Activated CD8-positive, alpha-beta memory T cell treated with anti-CD3 and anti-CD28 coated beads, Interleukin-2, amount 10 ng/mL, durations not matched to agents 7 days and 5 days (primary cell): Measurements from ENCODE around the gene SUPT16H. TPM values are rescaled to one million over a fixed set of nuclear protein-coding genes. Genes with fewer than 3 reads are reported as not detected.

Experiments used
- ATAC-seq: fragments of 150-1000 bp; cut with Tn5 transposase; one replicate; pipeline ENCODE4 v1.10.0; 2021; ENCODE audit warnings: moderate library complexity
- CTCF ChIA-PET: fragments of 350-600 bp; sonication (Branson Sonifier 250); formaldehyde crosslinking; loops from one replicate; lab custom pipeline; 2021; ENCODE audit warnings: antibody characterized with exemption; lab: Charles Lee
- DNase-seq: peaks from one replicate; pipeline ENCODE4 v3.0.0-alpha.2; 2020
- H3K27ac Mint-ChIP-seq: one replicate; pipeline ENCODE4 v1.8.0; 2021; ENCODE audit warnings: mild to moderate bottlenecking, mixed read lengths
- H3K27me3 Mint-ChIP-seq: one replicate; pipeline ENCODE4 v1.8.0; 2021; ENCODE audit warnings: mixed read lengths
- H3K36me3 Mint-ChIP-seq: one replicate; pipeline ENCODE4 v1.8.0; 2021; ENCODE audit warnings: mild to moderate bottlenecking, mixed read lengths
- H3K4me1 Mint-ChIP-seq: one replicate; pipeline ENCODE4 v1.8.0; 2021; ENCODE audit warnings: mixed read lengths
- H3K4me3 Mint-ChIP-seq: one replicate; pipeline ENCODE4 v1.8.0; 2021; ENCODE audit warnings: mild to moderate bottlenecking, moderate library complexity, mixed read lengths
- H3K9me3 Mint-ChIP-seq: one replicate; pipeline ENCODE4 v1.8.0; 2022; ENCODE audit warnings: low read depth, mixed read lengths
- total RNA-seq, 2 experiments: library from RNA; stranded (reverse); gene quantifications; one replicate each; pipeline ENCODE4 v1.2.3, GENCODE V29; 2021

The SUPT16H gene
- total RNA-seq, result 100 to 1,000 TPM; 130 to 151 TPM

- Mint-ChIP-seq H3K36me3 (peaks cover 29% of the 10 kb centered on the region), H3K27me3 (no peaks in the 10 kb centered on the region), H3K9me3 (no peaks in the 10 kb centered on the region), H3K27ac (peak within 1 kb of the TSS; percentile 96), H3K4me1 (peaks cover 38% of the 10 kb centered on the region), H3K4me3 (peak within 1 kb of the TSS; percentile 92)
- ATAC-seq, result peak; percentile 95
- DNase-seq, result peak; percentile 99
- CTCF ChIA-PET, result interaction anchor here (1.0 to 1.5 kb wide), 3 partner anchors 31 to 94 kb away, joined by 3 to 4 read pairs (median 3); no protein-coding TSS in a partner anchor
Observed at GRCh38 chr14:21383848-21384493, at the start of gene SUPT16H. SUPT16H (minus strand) TSS chr14:21384019; CDS start chr14:21383927, 92 bp downstream.

- Mint-ChIP-seq H3K9me3 (no peaks in the 10 kb centered on the region), H3K4me3 (no peak overlapping the region), H3K4me1 (peaks cover 29% of the 10 kb centered on the region), H3K36me3 (peaks cover 62% of the 10 kb centered on the region), H3K27ac (no peak overlapping the region), H3K27me3 (no peaks in the 10 kb centered on the region)
- ATAC-seq, result no peak
- DNase-seq, result no peak
- CTCF ChIA-PET, result interaction anchor here (0.8 to 1.2 kb wide), 2 partner anchors 13 to 25 kb away, joined by 3 to 5 read pairs; partner anchors contain the start of gene CHD8
Observed at GRCh38 chr14:21431126-21431525, 47.3 kb upstream of the SUPT16H start.

GRCh38 chr14:21428930-21429329 lies 45.1 kb upstream of the SUPT16H start:
- DNase-seq (no peak), ATAC-seq (no peak)
- Mint-ChIP-seq H3K27me3 (no peaks in the 10 kb centered on the region), H3K4me1 (peaks cover 8% of the 10 kb centered on the region), H3K9me3 (no peaks in the 10 kb centered on the region), H3K4me3 (no peak overlapping the region), H3K27ac (no peak overlapping the region), H3K36me3 (peaks cover 71% of the 10 kb centered on the region)
- CTCF ChIA-PET, result interaction anchor here (1.2 kb wide), 1 partner anchor 19 kb away, joined by 3 read pairs; no protein-coding TSS in a partner anchor

- no peak for ATAC-seq
- Mint-ChIP-seq H3K36me3 (peaks cover 70% of the 10 kb centered on the region), H3K4me1 (no peaks in the 10 kb centered on the region), H3K4me3 (no peak overlapping the region), H3K27ac (no peak overlapping the region), H3K9me3 (no peaks in the 10 kb centered on the region), H3K27me3 (no peaks in the 10 kb centered on the region)
- DNase-seq, result no peak
- CTCF ChIA-PET, result interaction anchor here (1.2 kb wide), 1 partner anchor 11 kb away, joined by 3 read pairs; no protein-coding TSS in a partner anchor
Observed at GRCh38 chr14:21426692-21427091, 42.9 kb upstream of the SUPT16H start.

GRCh38 chr14:21419528-21419927 lies 35.7 kb upstream of the SUPT16H start:
- no peaks in the 10 kb centered on the region for H3K27me3 Mint-ChIP-seq
- DNase-seq (no peak), ATAC-seq (no peak)
- H3K36me3 Mint-ChIP-seq, result peaks cover 54% of the 10 kb centered on the region
- H3K27ac Mint-ChIP-seq, result no peak overlapping the region
- H3K4me1 Mint-ChIP-seq, result peaks cover 12% of the 10 kb centered on the region
- H3K9me3 Mint-ChIP-seq, result no peaks in the 10 kb centered on the region
- CTCF ChIA-PET, result no interaction called here
- H3K4me3 Mint-ChIP-seq, result no peak overlapping the region

GRCh38 chr14:21415329-21415728 lies 31.5 kb upstream of the SUPT16H start:
- no peak overlapping the region for H3K4me3 Mint-ChIP-seq
- H3K27ac Mint-ChIP-seq, result peak overlapping the region; percentile 38
- H3K9me3 Mint-ChIP-seq, result no peaks in the 10 kb centered on the region
- H3K4me1 Mint-ChIP-seq, result peaks cover 23% of the 10 kb centered on the region
- DNase-seq (no peak), ATAC-seq (no peak)
- no peaks in the 10 kb centered on the region for H3K27me3 Mint-ChIP-seq
- H3K36me3 Mint-ChIP-seq, result peaks cover 59% of the 10 kb centered on the region
- CTCF ChIA-PET, result interaction anchor here (1.0 to 2.0 kb wide), 4 partner anchors 8 to 41 kb away, joined by 3 to 6 read pairs (median 4); partner anchors contain the start of gene CHD8

- peaks cover 61% of the 10 kb centered on the region for H3K36me3 Mint-ChIP-seq
- peak; percentile 88 for ATAC-seq
- H3K27ac Mint-ChIP-seq, result peak overlapping the region; percentile 80
- CTCF ChIA-PET, result interaction anchor here (0.6 to 2.0 kb wide), 4 partner anchors 8 to 1159 kb away, joined by 3 to 6 read pairs (median 4); no protein-coding TSS in a partner anchor
- H3K4me3 Mint-ChIP-seq, result no peak overlapping the region
- H3K9me3 Mint-ChIP-seq, result no peaks in the 10 kb centered on the region
- no peaks in the 10 kb centered on the region for H3K27me3 Mint-ChIP-seq
- DNase-seq, result no peak
- H3K4me1 Mint-ChIP-seq, result peaks cover 23% of the 10 kb centered on the region
Observed at GRCh38 chr14:21414137-21414631, 30.4 kb upstream of the SUPT16H start.

GRCh38 chr14:21408147-21408546 lies 24.3 kb upstream of the SUPT16H start:
- Mint-ChIP-seq H3K36me3 (peaks cover 70% of the 10 kb centered on the region), H3K27ac (no peak overlapping the region)
- CTCF ChIA-PET, result interaction anchor here (2.1 kb wide), 1 partner anchor 21 kb away, joined by 5 read pairs; no protein-coding TSS in a partner anchor

GRCh38 chr14:21406213-21406612 lies 22.4 kb upstream of the SUPT16H start:
- ATAC-seq (no peak), DNase-seq (no peak)
- no peak overlapping the region for H3K4me3 Mint-ChIP-seq
- no peak overlapping the region for H3K27ac Mint-ChIP-seq
- no peaks in the 10 kb centered on the region for H3K27me3 Mint-ChIP-seq
- peaks cover 73% of the 10 kb centered on the region for H3K36me3 Mint-ChIP-seq
- CTCF ChIA-PET, result interaction anchor here (1.2 to 1.7 kb wide), 2 partner anchors 9 to 39 kb away, joined by 3 to 6 read pairs; no protein-coding TSS in a partner anchor
- H3K4me1 Mint-ChIP-seq, result peaks cover 9% of the 10 kb centered on the region
- H3K9me3 Mint-ChIP-seq, result no peaks in the 10 kb centered on the region

More at GRCh38 chr14:21408147-21408546, 24.3 kb upstream of the SUPT16H start:
- Mint-ChIP-seq H3K4me1 (peaks cover 9% of the 10 kb centered on the region), H3K4me3 (no peak overlapping the region), H3K9me3 (no peaks in the 10 kb centered on the region), H3K27me3 (no peaks in the 10 kb centered on the region)
- DNase-seq (no peak), ATAC-seq (no peak)

- Mint-ChIP-seq H3K27me3 (no peaks in the 10 kb centered on the region), H3K27ac (peak overlapping the region; percentile 3), H3K9me3 (no peaks in the 10 kb centered on the region), H3K4me3 (no peak overlapping the region), H3K36me3 (peaks cover 74% of the 10 kb centered on the region), H3K4me1 (peaks cover 9% of the 10 kb centered on the region)
- ATAC-seq (no peak), DNase-seq (no peak)
- CTCF ChIA-PET, result interaction anchor here (1.2 kb wide), 1 partner anchor 40 kb away, joined by 3 read pairs; no protein-coding TSS in a partner anchor
Observed at GRCh38 chr14:21405097-21405496, 21.3 kb upstream of the SUPT16H start.

- Mint-ChIP-seq H3K4me3 (no peak overlapping the region), H3K27ac (no peak overlapping the region), H3K27me3 (no peaks in the 10 kb centered on the region), H3K9me3 (no peaks in the 10 kb centered on the region), H3K36me3 (peaks cover 61% of the 10 kb centered on the region), H3K4me1 (no peaks in the 10 kb centered on the region)
- CTCF ChIA-PET, result no interaction called here
- ATAC-seq, result no peak
- DNase-seq, result no peak
Observed at GRCh38 chr14:21399311-21399870, 15.6 kb upstream of the SUPT16H start.

GRCh38 chr14:21398901-21399300 lies 15.1 kb upstream of the SUPT16H start:
- no peak for ATAC-seq
- H3K27ac Mint-ChIP-seq, result no peak overlapping the region
- no peak overlapping the region for H3K4me3 Mint-ChIP-seq
- no peak for DNase-seq
- no peaks in the 10 kb centered on the region for H3K27me3 Mint-ChIP-seq
- no peaks in the 10 kb centered on the region for H3K4me1 Mint-ChIP-seq
- CTCF ChIA-PET, result no interaction called here
- H3K9me3 Mint-ChIP-seq, result no peaks in the 10 kb centered on the region
- peaks cover 64% of the 10 kb centered on the region for H3K36me3 Mint-ChIP-seq

- DNase-seq, result no peak
- H3K9me3 Mint-ChIP-seq, result no peaks in the 10 kb centered on the region
- H3K4me3 Mint-ChIP-seq, result no peak overlapping the region
- no peaks in the 10 kb centered on the region for H3K4me1 Mint-ChIP-seq
- peaks cover 66% of the 10 kb centered on the region for H3K36me3 Mint-ChIP-seq
- H3K27ac Mint-ChIP-seq, result no peak overlapping the region
- CTCF ChIA-PET, result no interaction called here
- no peak for ATAC-seq
- H3K27me3 Mint-ChIP-seq, result no peaks in the 10 kb centered on the region
Observed at GRCh38 chr14:21395450-21395849, 11.6 kb upstream of the SUPT16H start.
